Tibial nerve (tissue), 4 donors: ENCODE measurements around the gene ARAP1. TPM values are rescaled to one million over a fixed set of nuclear protein-coding genes. Genes with fewer than 3 reads are reported as not detected.

Source experiments
- DNase-seq, 2 donors: peaks; one replicate each; pipeline ENCODE4 v3.0.0-alpha.2; 2019; ENCODE audit warnings: low spot score in 2 of 2
- H3K27ac ChIP-seq, 4 donors: fragments of 200-600 bp; sonication (generic) in 3 of 4; one replicate each; pipeline ENCODE4 v1.5.1; 2017 to 2019; ENCODE audit warnings: mild to moderate bottlenecking in 1 of 4
- H3K27me3 ChIP-seq, 2 donors: fragments of 200-600 bp; sonication (generic) in 1 of 2; one replicate each; pipeline versions ENCODE4 v1.5.1 to v1.6.0; 2017 to 2019
- H3K36me3 ChIP-seq, 3 donors: fragments of 200-600 bp; sonication (generic); one replicate each; pipeline ENCODE4 v1.5.1; 2018 to 2019
- H3K4me1 ChIP-seq, 4 donors: fragments of 200-600 bp; sonication (generic) in 3 of 4; one replicate each; pipeline ENCODE4 v1.5.1; 2017 to 2019
- H3K4me3 ChIP-seq, 4 donors: fragments of 200-600 bp; sonication (generic) in 3 of 4; one replicate each; pipeline ENCODE4 v1.5.1; 2017 to 2019; ENCODE audit warnings: mild to moderate bottlenecking in 1 of 4, moderate library complexity in 1 of 4
- H3K9me3 ChIP-seq, 4 donors: fragments of 200-600 bp; sonication (generic) in 3 of 4; one replicate each; pipeline ENCODE4 v1.5.1; 2017 to 2019
- CTCF ChIP-seq, 5 experiments: fragments of 200-600 bp in 3 of 5; fragments of 450-650 bp in 2 of 5; sonication (generic) in 3 of 5; IDR thresholded peaks; one replicate each; pipeline ENCODE4 v1.5.1; 2016 to 2019; ENCODE audit warnings: antibody characterized with exemption in 5 of 5, mild to moderate bottlenecking in 3 of 5, moderate library complexity in 2 of 5
- EP300 ChIP-seq, 2 donors: sonication (generic); formaldehyde crosslinking; IDR thresholded peaks; one replicate each; pipeline ENCODE4 v1.6.1; 2017; ENCODE audit warnings: antibody characterized with exemption in 2 of 2, mild to moderate bottlenecking in 1 of 2
- POLR2A ChIP-seq, 2 donors: fragments of 450-650 bp; IDR thresholded peaks; one replicate each; pipeline ENCODE4 v1.6.1; 2017; ENCODE audit warnings: antibody characterized with exemption in 2 of 2, mild to moderate bottlenecking in 2 of 2, moderate library complexity in 2 of 2
- WGBS, 2 donors: methylation state at CpG; one replicate each; pipeline ENCODE4 v1.1.5; 2018; 5-methylcytosine and 5-hydroxymethylcytosine counted together
- total RNA-seq, 4 donors: library from RNA; depleted of rRNA; stranded (reverse); fragments of >200 nt; gene quantifications; one replicate each; pipeline ENCODE4 v1.1.0, GENCODE V29; 2016

The ARAP1 gene
- total RNA-seq, 4 donors from 2014 or later: 104 to 151 (median 149) TPM

DNA sequence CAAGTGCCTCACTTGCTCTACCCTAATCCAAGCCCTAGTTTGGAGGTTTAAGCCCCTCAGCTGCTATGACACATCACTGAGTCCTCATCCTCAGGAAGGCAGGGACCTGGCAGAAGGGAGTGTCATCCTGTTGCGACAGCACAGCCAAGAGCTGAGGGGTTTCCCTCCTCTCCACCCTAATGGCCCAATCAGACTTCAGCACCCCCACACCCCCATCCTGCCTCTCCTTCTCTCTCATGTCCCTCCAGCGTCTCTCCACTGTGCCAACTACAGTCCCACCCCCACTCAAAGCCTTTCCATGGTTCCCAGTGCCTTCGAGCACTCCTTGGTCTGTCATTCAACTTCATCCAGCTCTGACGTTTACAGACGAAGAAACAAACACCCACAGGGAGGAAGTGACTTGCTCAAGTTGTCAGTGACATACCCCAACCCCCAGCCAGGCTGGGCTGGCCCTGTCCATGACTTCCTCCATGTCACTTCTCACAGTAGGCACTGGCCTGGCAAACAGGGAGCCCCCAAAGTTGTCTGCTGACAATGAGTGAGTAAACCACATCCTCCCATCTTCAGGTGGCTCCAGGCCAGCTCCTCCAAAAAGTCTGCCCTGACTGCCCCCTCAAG is 15.6 kb downstream of the ARAP1 start:
- H3K36me3 ChIP-seq: peaks cover 0 to 2% (median 0%) of the 10 kb centered on the region in 3 donors
- no peaks in the 10 kb centered on the region for H3K27me3 ChIP-seq
- DNase-seq: peak in 1 of 2 donors; percentile 52
- WGBS, 2 donors: 31 to 37% methylated on average over 5 of the region's 5 CpGs
- TF ChIP-seq CTCF (IDR thresholded peaks at IDR 0.05) (no peak), EP300 (IDR thresholded peaks at IDR 0.05) (peak in 1 of 2 donors; percentile 57)
- peak overlapping the region in 3 of 4 donors; percentile 64 to 81 (median 76) for H3K27ac ChIP-seq
- H3K9me3 ChIP-seq: no peaks in the 10 kb centered on the region
- peaks cover 0 to 52% (median 39%) of the 10 kb centered on the region in 4 donors for H3K4me1 ChIP-seq
- no peak overlapping the region for H3K4me3 ChIP-seq

GRCh38 chr11:72735495-72736027 is 16.6 kb downstream of the ARAP1 start:
- Histone ChIP-seq H3K9me3 (no peaks in the 10 kb centered on the region), H3K4me1 (peaks cover 0 to 42% (median 29%) of the 10 kb centered on the region in 4 donors), H3K27me3 (no peaks in the 10 kb centered on the region), H3K27ac (peak overlapping the region in 2 of 4 donors; percentile 46 to 81), H3K36me3 (peaks cover 0 to 8% (median 0%) of the 10 kb centered on the region in 3 donors), H3K4me3 (no peak overlapping the region)
- no peak for DNase-seq
- WGBS, 2 donors: 82 to 85% methylated on average over 8 of the region's 8 CpGs
- TF ChIP-seq CTCF (IDR thresholded peaks at IDR 0.05) (no peak), EP300 (IDR thresholded peaks at IDR 0.05) (no peak), POLR2A (IDR thresholded peaks at IDR 0.05) (no peak)

DNA sequence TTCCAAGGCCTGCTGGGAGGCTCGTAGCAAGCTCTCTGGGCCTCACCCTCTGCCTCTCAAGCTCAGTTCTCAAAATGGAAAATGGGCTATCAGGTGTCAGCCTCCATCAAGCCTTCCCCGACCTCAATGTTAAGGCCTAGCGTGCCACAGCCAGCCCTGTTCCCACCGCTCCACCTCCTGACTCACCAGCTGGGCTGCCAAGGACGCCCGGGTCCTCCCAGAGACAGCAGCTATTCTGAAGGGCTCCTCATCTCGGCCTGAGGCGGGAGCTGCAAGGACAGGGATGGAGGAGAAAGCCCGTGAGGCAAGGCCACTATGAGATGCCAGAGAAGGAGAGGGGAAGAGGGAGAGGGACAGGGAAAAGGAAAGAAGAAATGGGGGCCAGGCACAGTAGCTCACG is 19.9 kb downstream of the ARAP1 start:
- H3K9me3 ChIP-seq: no peaks in the 10 kb centered on the region
- TF ChIP-seq CTCF (IDR thresholded peaks at IDR 0.05) (no peak), POLR2A (IDR thresholded peaks at IDR 0.05) (no peak), EP300 (IDR thresholded peaks at IDR 0.05) (no peak)
- WGBS, 2 donors: 74 to 88% methylated on average over 10 of the region's 10 CpGs
- no peak for DNase-seq
- peaks cover 0 to 23% (median 15%) of the 10 kb centered on the region in 4 donors for H3K4me1 ChIP-seq
- H3K27me3 ChIP-seq: no peaks in the 10 kb centered on the region
- H3K27ac ChIP-seq: peak overlapping the region in 2 of 4 donors; percentile 20 to 45
- H3K4me3 ChIP-seq: no peak overlapping the region
- H3K36me3 ChIP-seq: peaks cover 0 to 8% (median 0%) of the 10 kb centered on the region in 3 donors

GRCh38 chr11:72730737-72731136 is 21.5 kb downstream of the ARAP1 start:
- peaks cover 0 to 19% (median 8%) of the 10 kb centered on the region in 4 donors for H3K4me1 ChIP-seq
- WGBS, 2 donors: 67 to 71% methylated on average over 2 of the region's 2 CpGs
- no peaks in the 10 kb centered on the region for H3K9me3 ChIP-seq
- DNase-seq: no peak
- H3K4me3 ChIP-seq: no peak overlapping the region
- peaks cover 0 to 22% (median 0%) of the 10 kb centered on the region in 3 donors for H3K36me3 ChIP-seq
- TF ChIP-seq EP300 (IDR thresholded peaks at IDR 0.05) (no peak), POLR2A (IDR thresholded peaks at IDR 0.05) (no peak), CTCF (IDR thresholded peaks at IDR 0.05) (no peak)
- no peak overlapping the region for H3K27ac ChIP-seq
- no peaks in the 10 kb centered on the region for H3K27me3 ChIP-seq

DNA sequence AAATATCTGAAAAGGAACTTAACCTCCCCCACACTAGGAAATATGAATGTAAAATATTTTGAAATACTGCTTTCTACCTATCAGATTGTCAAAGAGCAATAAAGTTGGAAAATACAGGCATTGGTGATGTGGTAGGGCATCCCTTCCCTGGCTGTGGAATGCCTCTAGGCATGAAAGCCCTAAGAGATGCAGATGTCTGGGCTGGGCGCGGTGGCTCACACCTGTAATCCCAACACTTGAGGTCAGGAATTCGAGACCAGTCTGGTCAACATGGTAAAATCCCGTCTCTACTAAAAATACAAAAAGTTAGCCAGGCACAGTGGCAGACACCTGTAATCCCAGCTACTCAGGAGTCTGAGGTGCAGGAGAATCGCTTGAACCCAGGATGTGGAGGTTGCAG is 22.0 kb downstream of the ARAP1 start:
- Histone ChIP-seq H3K36me3 (peaks cover 0 to 23% (median 0%) of the 10 kb centered on the region in 3 donors), H3K27ac (peak overlapping the region in 1 of 4 donors; percentile 42), H3K27me3 (no peaks in the 10 kb centered on the region), H3K4me3 (no peak overlapping the region), H3K9me3 (no peaks in the 10 kb centered on the region), H3K4me1 (peaks cover 0 to 22% (median 11%) of the 10 kb centered on the region in 4 donors)
- TF ChIP-seq CTCF (IDR thresholded peaks at IDR 0.05): no peak
- no peak for TF ChIP-seq POLR2A (IDR thresholded peaks at IDR 0.05)
- DNase-seq: no peak
- 73 to 84% methylated on average over 5 of the region's 5 CpGs for WGBS, 2 donors
